Sciatic nerve (tissue), 2 donors: ENCODE measurements around the gene CHAT. TPM values are rescaled to one million over a fixed set of nuclear protein-coding genes. Genes with fewer than 3 reads are reported as not detected.
"Not testable (repeated sequence)": the region's sequence is repeated elsewhere in the genome, so short reads cannot be mapped to it uniquely, and the experiment has no call there.

ENCODE experiments used
- ATAC-seq: fragments of 200-7000 bp; cut with Tn5 transposase; one replicate; pipeline ENCODE4 v1.9.1; 2020; ENCODE audit warnings: mild to moderate bottlenecking, moderate library complexity
- DNase-seq: peaks from one replicate; pipeline ENCODE4 v3.0.0-alpha.2; 2020; ENCODE audit warnings: low spot score
- intact Hi-C: fragments of 100-400 bp; cut with DNase I; formaldehyde crosslinking; loops from one replicate; pipeline ENCODE4 v1.14.2; 2022
- total RNA-seq: library from RNA; stranded (reverse); fragmentation: NEBNext Ultra II Directional; extraction: Animal tissue kit (Norgen Biotek cat#: 25700); gene quantifications from one replicate; pipeline ENCODE4 v1.2.1, GENCODE V29; 2021
- donor health status: DM: no; HTN: no; CAD: no.
- donor health status: DM: no; HTN: no; CAD: no.

CHAT gene
- total RNA-seq, 1 donor from 2014 or later, result not detected

DNA sequence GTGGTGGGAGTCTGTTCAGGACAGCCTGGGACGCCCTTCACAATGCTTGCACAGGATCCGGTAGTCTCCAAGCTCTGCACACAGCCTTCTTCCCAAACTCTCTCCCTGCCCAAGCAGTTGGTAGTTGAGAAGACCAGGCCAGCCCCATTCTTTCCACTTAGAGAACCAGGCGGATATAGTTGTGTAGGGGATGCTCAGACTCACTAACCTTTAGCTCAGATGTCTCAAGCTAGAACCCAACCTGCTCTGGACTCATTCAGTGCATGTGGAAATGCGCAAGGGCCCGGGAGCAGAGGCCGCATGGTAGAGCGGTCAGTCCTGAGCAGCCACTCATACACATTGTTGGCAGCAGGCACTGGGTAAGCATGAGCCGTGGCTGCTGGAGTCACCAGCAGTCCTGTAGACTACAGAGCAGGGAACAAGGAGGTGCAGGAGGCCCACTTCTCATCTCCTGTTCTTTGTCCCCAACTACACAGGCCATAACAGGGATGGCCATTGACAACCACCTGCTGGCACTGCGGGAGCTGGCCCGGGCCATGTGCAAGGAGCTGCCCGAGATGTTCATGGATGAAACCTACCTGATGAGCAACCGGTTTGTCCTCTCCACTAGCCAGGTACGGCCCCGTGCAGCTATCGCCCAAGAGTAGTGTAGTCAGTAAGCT, 48.5 kb downstream of the CHAT start:
- no peak for DNase-seq
- intact Hi-C loops, result no loop called here
- ATAC-seq, result no peak

DNA sequence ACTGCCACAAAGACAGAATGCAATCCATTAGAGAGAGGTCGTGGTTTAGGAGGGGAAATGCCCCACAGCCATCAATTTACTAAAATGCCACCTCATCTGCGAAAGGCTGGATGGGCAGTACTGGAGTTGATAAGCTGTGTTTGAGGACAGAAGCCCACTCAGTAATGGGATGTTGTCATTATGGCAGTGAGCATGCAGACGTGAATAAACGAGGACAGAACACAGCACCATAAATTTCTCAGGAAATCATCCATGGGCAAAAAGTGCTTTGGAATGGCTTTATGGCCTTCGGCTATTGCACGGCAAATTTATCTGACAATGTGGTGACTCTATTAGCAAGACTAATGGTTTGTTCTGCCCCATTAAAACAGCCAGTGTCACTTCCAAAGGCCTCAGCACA, 49.8 kb downstream of the CHAT start:
- DNase-seq (no peak), ATAC-seq (no peak)
- intact Hi-C loops, result no loop called here

DNA sequence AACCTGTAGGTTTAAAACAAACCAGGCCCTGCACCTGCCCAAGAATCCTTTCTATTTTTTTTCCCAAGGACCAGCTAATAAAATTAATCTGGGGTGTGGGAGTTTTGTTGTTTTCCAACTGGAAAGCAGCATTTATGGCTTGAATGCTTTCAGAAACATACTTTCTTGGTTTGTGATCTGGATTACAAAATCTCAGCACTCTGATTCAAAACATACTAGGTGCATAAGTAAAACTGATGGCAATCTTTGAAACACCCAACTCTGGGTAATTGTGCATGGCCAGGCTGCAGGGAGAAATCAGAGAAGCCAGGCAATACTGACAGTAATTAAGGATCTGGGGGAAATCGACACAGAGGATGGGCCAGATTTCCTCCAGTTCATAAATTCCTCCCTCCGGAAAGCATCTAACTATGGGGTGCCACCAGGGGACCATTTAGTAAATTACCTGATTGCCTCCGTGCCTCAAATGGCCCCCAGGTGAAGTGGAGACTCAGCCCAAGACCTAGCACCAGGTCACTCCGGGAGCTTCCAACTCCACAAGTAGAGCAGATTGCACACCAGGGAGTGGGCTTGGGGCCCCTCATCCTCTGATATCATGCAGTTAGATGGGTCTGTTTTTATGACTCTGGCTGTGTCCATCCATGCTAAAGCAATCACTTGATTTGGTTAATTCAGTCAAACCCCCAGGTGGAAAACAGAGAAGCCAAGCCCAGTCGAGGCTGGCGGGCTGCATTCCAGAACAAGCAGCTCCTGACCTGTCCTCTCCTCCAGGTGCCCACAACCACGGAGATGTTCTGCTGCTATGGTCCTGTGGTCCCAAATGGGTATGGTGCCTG, 50.4 kb downstream of the CHAT start:
- DNase-seq (no peak), ATAC-seq (no peak)
- intact Hi-C loops, result no loop called here

DNA sequence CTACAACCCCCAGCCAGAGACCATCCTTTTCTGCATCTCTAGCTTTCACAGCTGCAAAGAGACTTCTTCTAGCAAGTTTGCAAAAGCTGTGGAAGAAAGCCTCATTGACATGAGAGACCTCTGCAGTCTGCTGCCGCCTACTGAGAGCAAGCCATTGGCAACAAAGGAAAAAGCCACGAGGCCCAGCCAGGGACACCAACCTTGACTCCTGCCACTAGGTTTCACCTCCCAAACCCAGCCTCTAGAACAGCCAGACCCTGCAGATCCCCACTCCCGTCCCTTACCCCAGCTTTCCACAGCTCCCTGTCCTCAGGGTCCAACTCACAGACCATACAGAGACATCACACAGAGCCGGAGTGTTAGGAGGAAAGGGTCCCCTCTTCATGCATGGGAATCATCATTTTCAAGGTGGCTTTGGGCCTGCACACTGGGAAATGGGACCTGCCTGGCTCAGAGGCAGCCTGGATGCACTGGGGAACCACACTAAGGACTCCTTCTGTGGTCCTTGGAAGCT, 51.1 kb downstream of the CHAT start:
- DNase-seq (no peak), ATAC-seq (no peak)
- intact Hi-C loops, result no loop called here

DNA sequence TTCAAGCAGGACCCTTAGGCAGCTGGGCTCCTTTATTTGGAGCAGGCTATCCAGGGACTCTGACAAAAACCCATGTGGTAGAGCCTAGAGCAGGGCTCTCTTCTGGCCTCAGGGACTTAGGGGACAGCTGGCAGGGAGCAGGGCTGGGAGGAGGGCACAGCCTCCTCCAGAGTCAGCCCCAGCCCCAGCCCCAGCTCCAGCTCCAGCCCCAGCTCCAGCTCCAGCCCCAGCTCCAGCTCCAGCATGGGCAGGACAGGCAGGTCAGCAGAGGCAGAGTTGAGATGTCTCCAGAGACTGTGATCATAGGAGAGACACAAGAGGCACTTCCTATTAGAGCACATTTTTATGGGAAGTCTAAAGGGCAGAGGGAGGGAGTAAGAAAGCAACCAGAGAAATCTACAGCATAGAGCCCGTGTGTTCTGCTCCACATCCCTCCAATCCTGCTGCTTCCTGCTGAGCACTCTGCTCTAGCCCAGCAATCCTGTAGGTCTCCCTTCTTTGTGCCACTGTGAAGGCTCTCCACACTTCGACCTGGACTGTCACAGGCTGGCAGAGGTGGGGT, 52.3 kb downstream of the CHAT start:
- DNase-seq (no peak), ATAC-seq (no peak)
- intact Hi-C loops, result no loop called here

DNA sequence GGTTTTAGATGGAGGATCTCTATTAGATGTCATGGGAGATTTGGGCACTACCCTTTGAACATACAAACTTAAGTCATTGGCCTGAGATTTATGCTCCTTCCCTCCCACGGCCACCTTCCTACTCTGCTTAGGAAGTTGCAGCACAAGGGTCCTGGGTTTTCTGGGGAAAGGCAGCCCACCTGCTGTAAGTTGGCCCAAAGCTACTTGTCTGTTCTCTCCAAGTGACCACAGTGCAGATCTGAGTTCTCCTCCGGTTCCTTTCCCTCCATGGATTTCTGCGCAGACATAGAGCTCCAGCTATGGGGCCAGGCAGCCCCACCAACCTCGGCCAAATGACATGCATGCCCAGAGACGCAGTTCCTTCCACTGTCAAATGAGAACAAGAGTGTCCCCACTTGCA, 52.8 kb downstream of the CHAT start:
- intact Hi-C loops, result no loop called here
- ATAC-seq (no peak), DNase-seq (no peak)

DNA sequence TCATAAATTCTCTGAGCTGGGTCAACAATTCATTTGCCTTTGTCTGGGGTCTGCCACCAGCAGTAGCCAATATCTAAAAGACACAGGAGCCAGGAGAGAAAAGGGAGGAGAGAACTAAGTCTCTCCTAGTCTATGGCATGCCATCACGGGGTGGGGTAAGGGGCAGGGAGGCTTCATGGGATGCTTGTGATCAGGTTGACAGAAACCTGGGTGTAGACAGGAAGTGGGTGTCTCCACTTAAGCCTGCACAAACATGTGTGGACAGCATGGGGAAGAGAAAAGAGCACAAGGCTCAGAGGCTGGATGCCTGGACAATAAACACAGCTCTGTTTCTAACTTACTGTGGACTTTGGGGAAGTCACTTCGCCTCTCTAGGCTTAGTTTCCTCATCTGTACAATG, 54.2 kb downstream of the CHAT start:
- intact Hi-C loops, result no loop called here
- DNase-seq (no peak), ATAC-seq (no peak)

DNA sequence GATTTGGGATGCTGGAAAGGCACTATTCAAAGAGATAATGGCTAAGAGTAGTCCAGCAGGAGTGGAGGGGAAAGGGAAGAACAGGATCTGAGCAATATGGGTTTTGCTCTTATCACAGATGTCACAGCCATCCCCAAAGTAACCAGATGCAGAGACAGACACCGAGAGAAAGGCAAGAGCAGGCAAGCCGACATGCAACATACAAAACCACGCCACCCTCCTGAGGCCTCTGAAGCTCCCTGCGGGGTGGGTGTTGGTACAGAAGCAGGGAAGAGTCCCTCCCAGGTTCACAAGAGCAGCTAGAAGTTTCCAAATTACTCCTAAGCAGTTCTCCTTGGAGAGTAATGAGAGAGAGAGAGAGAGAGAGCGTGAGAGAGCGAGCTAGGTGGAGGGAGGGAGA, 54.8 kb downstream of the CHAT start:
- intact Hi-C loops, result no loop called here
- ATAC-seq, result no peak
- DNase-seq, result no peak

DNA sequence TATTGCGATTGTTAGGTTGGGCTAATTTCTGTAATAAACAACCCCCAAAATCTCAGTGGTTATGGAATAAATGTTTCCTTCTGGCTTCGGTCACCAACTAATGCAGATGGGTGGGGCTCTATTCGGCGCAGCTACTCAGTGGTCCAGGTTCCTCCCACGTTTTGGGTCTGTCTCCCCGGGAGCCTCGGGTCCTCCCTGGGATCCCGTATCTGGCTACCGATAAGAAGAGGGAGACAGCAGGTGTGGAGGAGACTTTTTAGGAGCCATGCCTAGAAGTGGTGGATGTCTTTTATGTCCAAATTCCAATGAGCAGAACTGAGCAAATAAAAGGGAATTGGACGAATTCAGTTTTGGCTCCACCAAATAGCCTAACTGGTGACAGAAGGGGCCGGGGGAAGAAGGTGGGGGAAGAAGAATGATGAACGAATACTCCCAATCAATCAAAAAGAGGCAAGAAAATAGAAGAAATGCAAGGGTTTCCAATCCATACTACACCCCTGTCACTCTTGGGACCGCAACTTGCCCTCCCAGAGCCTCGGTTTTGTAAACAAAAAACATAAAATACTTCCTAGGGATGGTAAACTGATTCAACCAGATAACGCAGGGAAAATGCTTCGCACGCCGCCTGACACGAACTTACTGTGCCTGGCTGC, 65.1 kb downstream of the CHAT start:
- intact Hi-C loops, result no loop called here
- ATAC-seq (no peak), DNase-seq (no peak)

DNA sequence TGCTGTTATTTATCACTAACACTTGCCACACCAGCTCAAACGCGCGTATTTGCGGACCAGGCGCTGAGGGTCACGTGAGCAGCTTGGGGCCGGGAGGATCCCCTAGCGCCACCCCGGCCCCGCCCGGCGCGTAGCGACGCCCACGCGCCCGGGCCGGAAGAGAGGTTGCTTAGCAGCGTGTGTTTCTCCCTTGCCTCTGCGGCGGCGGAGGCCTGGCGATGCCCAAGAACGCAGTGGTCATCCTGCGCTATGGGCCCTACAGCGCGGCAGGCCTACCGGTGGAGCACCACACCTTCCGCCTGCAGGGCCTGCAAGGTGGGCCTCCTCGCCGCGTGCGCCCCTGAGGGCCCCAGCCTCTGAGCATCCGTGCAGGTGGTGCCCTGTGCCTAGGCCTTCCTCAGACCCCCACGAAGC, 65.7 kb downstream of the CHAT start, which contains the start of gene C10orf53:
C10orf53 (plus strand) TSS at position 172 of the 414 bp plus-strand sequence; CDS start at position 219, 47 bp downstream.
- DNase-seq (no peak), ATAC-seq (no peak)
- intact Hi-C loops, result no loop called here

DNA sequence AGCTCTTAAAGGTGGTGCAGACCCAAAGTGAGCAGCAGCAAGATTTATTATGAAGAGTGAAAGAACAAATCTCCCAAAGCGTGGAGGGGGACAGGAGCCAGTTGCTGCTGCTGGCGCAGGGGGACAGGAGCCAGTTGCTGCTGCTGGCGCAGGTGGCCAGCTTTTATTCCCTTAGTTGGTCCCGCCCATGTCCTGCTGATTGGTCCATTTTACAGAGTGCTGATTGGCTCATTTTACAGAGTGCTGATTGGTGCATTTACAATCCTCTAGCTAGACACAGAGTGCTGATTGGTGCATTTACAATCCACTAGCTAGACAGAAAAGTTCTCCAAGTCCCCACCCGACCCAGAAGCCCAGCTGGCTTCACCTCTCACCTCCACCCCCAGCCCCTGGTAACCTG, 68.6 kb downstream of the CHAT start:
- not testable (repeated sequence) for ATAC-seq

DNA sequence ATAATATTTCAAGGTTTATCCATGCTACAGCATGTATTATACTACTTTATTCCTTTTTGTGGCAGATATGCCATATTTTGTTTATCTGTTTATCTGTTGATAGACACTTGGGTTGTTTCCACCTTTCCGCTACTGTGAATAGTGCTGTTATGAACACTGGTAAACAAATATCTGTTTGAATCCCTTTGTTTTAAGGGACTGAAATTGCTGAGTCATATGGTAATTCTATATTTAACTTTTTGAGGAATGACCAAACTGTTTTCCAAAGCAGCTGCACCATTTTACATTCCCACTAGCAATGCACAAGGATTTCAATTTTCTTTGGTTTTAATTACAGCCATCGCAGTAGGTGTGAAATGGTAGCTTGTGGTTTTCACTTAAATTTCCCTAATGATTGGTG, 69.0 kb downstream of the CHAT start:
- ATAC-seq, result no peak
- intact Hi-C loops, result no loop called here

More for the DNA sequence above, 68.6 kb downstream of the CHAT start:
- DNase-seq, intact Hi-C loops: not testable (repeated sequence)

DNA sequence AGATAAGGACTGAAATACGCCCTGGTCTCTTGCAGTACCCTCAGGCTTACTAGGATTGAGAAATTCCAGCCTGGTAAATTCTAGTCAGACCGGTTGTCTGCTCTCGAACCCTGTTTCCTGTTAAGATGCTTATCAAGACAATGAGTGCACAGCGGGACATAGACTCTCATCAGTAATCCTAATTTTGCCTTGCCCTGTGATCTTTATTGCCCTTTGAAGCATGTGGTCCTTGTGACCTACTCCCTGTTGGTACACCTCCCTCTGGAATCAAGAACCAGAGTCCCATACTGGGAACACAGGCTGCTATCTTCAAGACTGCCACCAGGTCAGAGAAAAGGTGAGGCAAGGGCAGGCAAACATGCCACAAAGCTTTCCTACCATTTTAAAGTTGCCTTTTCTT, 72.8 kb downstream of the CHAT start:
- intact Hi-C loops, result no loop called here
- no peak for ATAC-seq
- no peak for DNase-seq

More for the DNA sequence above, 69.0 kb downstream of the CHAT start:
- DNase-seq, result no peak

DNA sequence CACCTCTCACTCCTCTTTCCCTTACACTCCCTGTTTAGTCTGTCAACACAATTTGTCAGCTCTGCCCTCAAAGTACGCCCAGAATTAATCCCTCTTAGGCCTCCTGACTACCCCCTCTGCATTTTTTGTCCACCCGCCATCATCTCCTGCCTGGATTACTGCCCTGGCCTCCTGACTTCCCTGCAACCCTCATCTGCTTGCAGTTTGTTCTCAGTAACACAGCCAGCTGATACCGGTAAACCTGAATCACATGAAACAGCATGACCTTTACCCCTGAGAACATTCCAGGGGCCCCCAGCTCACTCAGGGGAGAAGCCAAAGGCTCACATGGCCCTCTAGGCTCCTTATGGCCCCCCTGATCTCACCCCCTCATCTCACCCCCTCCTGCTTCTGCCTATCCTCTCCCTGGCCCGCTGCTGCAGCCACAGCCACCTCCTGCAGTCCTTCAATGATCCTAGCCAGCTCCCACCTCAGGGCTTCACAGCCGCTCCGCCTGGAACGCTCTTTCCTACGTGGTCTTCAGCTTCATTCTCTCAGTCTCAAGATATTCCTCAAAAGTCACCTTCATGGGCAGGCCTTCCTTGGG, 74.5 kb downstream of the CHAT start:
- ATAC-seq (no peak), DNase-seq (no peak)
- intact Hi-C loops, result no loop called here

DNA sequence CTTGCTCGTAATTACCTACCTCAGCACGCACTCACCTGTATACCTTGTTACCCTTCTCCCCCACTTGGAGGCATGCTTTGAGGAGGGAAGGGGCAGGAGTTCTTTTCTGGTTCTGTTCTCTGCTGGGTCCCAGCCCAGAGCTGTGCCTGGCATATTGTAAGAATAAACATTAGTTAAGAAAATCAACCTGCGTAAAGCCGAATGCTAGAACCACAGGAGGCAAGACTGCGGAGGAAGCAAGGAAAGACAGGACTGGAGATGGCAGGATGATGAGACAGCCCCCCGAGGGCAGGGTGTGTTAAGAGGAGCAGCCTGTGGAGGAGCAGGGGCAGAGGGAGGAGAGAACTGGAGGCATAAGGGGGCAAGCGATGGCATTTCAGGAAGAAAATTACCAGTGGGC, 75.1 kb downstream of the CHAT start:
- ATAC-seq (no peak), DNase-seq (no peak)
- intact Hi-C loops, result no loop called here

DNA sequence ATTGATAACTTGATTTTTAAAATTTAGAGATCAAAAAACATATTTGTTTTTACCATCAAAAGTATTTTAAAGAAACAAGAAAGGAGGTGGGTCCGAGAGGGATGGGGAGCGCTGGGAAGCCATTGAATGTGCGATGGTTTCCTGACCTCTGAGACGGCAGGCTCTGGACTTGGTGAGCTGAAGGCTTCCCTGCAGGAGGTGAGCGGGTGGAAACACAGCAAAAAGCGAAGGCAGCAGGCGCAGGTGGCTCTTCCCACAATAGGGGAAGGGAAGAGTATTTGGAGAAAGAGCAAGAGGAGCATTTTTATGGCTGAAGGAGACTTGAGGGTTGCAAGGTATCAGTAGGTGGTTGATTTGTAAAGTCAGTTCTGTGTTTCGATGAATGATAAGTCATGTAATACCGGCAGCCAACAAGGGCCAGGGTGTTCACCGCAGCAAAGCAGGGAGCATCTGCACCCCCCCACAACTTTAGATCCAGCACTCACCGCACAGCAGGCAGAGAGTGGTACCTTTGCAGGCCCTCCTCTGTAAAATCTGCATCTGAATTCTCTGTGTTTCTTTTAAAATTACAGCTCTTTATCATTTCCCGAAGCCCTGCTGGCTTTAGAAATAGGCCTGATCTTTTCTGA, 76.2 kb downstream of the CHAT start:
- DNase-seq (no peak), ATAC-seq (no peak)
- intact Hi-C loops, result no loop called here

DNA sequence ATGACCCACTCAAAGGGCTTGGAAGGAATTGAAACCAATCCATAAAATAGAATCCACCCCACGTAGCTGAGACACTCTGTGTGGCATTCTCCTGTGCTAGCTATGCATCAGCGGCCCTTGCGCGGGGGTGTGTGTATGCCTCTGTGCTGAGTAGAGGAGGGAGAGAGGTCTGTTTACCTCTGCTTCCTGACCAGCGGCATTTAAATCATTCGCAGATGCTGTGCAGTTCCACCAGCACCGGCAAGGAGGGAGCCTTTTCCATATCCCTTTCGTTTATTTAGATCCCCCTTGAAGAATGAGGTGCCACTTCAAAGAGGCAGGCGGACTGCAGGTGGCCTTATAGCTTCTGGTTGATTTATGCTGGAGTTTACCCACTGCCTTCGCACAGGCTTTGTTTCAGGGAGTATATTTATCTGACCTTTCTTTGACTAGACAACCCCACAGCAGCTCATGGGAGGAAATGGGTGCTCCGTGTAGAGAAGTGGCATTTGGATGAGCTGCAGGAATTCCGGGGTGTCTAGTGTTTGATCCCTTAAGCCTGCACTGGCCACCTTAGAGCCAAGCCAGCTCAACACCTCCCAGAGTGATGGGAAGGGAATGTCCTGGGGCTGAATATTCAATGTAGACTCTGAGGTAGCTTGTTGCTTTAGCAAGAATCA, 77.0 kb downstream of the CHAT start:
- DNase-seq, result no peak
- no peak for ATAC-seq
- intact Hi-C loops, result no loop called here

DNA sequence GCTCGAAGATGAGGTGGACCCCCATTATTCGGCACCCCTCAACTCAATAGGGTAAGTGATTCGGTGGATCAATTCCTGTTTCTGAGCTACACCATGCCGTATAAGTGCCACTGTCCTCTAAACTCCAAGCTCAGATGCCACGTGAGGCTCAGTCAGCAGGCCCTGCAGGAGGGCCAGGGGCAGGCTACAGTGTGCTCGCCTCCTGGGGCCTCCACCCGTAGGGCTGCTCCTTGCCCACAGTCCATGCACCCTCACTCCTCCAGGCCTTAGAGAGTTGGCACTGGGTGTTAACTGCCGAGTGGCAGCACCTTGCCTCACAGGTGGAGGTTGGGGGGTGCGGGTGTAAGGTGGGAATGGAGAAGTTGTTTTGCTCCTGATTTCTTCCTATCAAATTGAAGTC, 77.8 kb downstream of the CHAT start:
- no peak for ATAC-seq
- no peak for DNase-seq
- intact Hi-C loops, result no loop called here
